Measurements from ENCODE around the gene TIMM13.

TIMM13 gene

GRCh38 chr19:2426611-2427428 is 566 bp downstream of the TIMM13 start:
- no peaks in the 10 kb centered on the region for H3K27me3 ChIP-seq (ENCODE audit: insufficient read depth, low read length, poor library complexity)
- H3K79me2 ChIP-seq (ENCODE audit: insufficient read depth, low read length), result peaks cover 31% of the 10 kb centered on the region
- peak overlapping the region; percentile 96 for H3K27ac ChIP-seq (ENCODE audit: low read length)
- no peaks in the 10 kb centered on the region for H3K9me3 ChIP-seq (ENCODE audit: insufficient read depth, low read length, severe bottlenecking)
- peaks cover 24% of the 10 kb centered on the region for H3K4me1 ChIP-seq (ENCODE audit: insufficient read depth, low read length)
- peak overlapping the region; percentile 74 for H3K9ac ChIP-seq (ENCODE audit: low read depth, low read length)
- peak; percentile 19 for TF ChIP-seq CTCF (IDR thresholded peaks at IDR 0.05; ENCODE audit: borderline replicate concordance, extremely low read depth, low read length, poor library complexity, severe bottlenecking)
- no peak for TF ChIP-seq EZH2 (IDR thresholded peaks at IDR 0.05; ENCODE audit: borderline replicate concordance, low read depth, low read length, severe bottlenecking)
- peak overlapping the region; percentile 78 for H2AFZ ChIP-seq (ENCODE audit: low read depth, low read length)
- H3K4me3 ChIP-seq (ENCODE audit: low read depth in 1 of 2, low read length in 2 of 2), result peak overlapping the region; percentile 94 to 98
- ATAC-seq (ENCODE audit: insufficient read depth, low read depth) (peak; percentile 13), DNase-seq (peak; percentile 50)
- peak overlapping the region; percentile 99 for H3K4me2 ChIP-seq (ENCODE audit: insufficient read depth, low read length)
- peaks cover 60% of the 10 kb centered on the region for H3K36me3 ChIP-seq (ENCODE audit: insufficient read depth, low read length)
- peaks cover 49% of the 10 kb centered on the region for H4K20me1 ChIP-seq (ENCODE audit: insufficient read depth, low read length)

- Histone ChIP-seq H3K9ac (ENCODE audit: low read depth, low read length) (peak overlapping the region; percentile 74), H3K27ac (ENCODE audit: low read length) (peak overlapping the region; percentile 96), H4K20me1 (ENCODE audit: insufficient read depth, low read length) (peaks cover 40% of the 10 kb centered on the region), H2AFZ (ENCODE audit: low read depth, low read length) (no peak overlapping the region), H3K36me3 (ENCODE audit: insufficient read depth, low read length) (peaks cover 51% of the 10 kb centered on the region), H3K79me2 (ENCODE audit: insufficient read depth, low read length) (peaks cover 31% of the 10 kb centered on the region), H3K4me1 (ENCODE audit: insufficient read depth, low read length) (peaks cover 24% of the 10 kb centered on the region), H3K4me2 (ENCODE audit: insufficient read depth, low read length) (peak overlapping the region; percentile 99), H3K9me3 (ENCODE audit: insufficient read depth, low read length, severe bottlenecking) (no peaks in the 10 kb centered on the region), H3K4me3 (ENCODE audit: low read depth in 1 of 2, low read length in 2 of 2) (peak overlapping the region; percentile 94 to 98; a peak in 3 of 4 replicates), H3K27me3 (ENCODE audit: insufficient read depth, low read length, poor library complexity) (no peaks in the 10 kb centered on the region)
- ATAC-seq (ENCODE audit: insufficient read depth, low read depth), result no peak
- no peak for DNase-seq
- TF ChIP-seq CTCF (IDR thresholded peaks at IDR 0.05; ENCODE audit: borderline replicate concordance, extremely low read depth, low read length, poor library complexity, severe bottlenecking) (no peak), EZH2 (IDR thresholded peaks at IDR 0.05; ENCODE audit: borderline replicate concordance, low read depth, low read length, severe bottlenecking) (no peak)
Observed at GRCh38 chr19:2425622-2426581, 1.5 kb downstream of the TIMM13 start.

- no peak for ATAC-seq (ENCODE audit: insufficient read depth, low read depth)
- DNase-seq, result no peak
- H3K79me2 ChIP-seq (ENCODE audit: insufficient read depth, low read length), result peaks cover 31% of the 10 kb centered on the region
- H3K36me3 ChIP-seq (ENCODE audit: insufficient read depth, low read length), result peaks cover 41% of the 10 kb centered on the region
- H3K27me3 ChIP-seq (ENCODE audit: insufficient read depth, low read length, poor library complexity), result no peaks in the 10 kb centered on the region
- H3K9ac ChIP-seq (ENCODE audit: low read depth, low read length), result no peak overlapping the region; the same call in 1 of the 2 replicates
- peak overlapping the region in 1 of 2 experiments; percentile 94; a peak in 1 of 4 replicates for H3K4me3 ChIP-seq (ENCODE audit: low read depth in 1 of 2, low read length in 2 of 2)
- no peaks in the 10 kb centered on the region for H3K9me3 ChIP-seq (ENCODE audit: insufficient read depth, low read length, severe bottlenecking)
- H4K20me1 ChIP-seq (ENCODE audit: insufficient read depth, low read length), result peaks cover 39% of the 10 kb centered on the region
- no peak overlapping the region for H2AFZ ChIP-seq (ENCODE audit: low read depth, low read length)
- TF ChIP-seq CTCF (IDR thresholded peaks at IDR 0.05; ENCODE audit: borderline replicate concordance, extremely low read depth, low read length, poor library complexity, severe bottlenecking), result peak; percentile 5
- no peak for TF ChIP-seq EZH2 (IDR thresholded peaks at IDR 0.05; ENCODE audit: borderline replicate concordance, low read depth, low read length, severe bottlenecking)
- H3K27ac ChIP-seq (ENCODE audit: low read length), result no peak overlapping the region
- peaks cover 24% of the 10 kb centered on the region for H3K4me1 ChIP-seq (ENCODE audit: insufficient read depth, low read length)
- H3K4me2 ChIP-seq (ENCODE audit: insufficient read depth, low read length), result peak overlapping the region; percentile 99
Observed at GRCh38 chr19:2424686-2425621, 2.4 kb downstream of the TIMM13 start.
